Uterus (tissue), 2 donors: ENCODE measurements around the gene ST3GAL2.

ENCODE experiments used
- POLR2A ChIP-seq, 2 donors: fragments of 450-650 bp; IDR thresholded peaks; one replicate each; pipeline ENCODE4 v1.6.1; 2016; ENCODE audit warnings: antibody characterized with exemption in 2 of 2, mild to moderate bottlenecking in 1 of 2, moderate library complexity in 1 of 2
- TF ChIP-seq, protein P1 (sequence below), 4 experiments: fragments of 200-600 bp in 2 of 4; fragments of 450-650 bp in 2 of 4; sonication (generic) in 2 of 4; IDR thresholded peaks; one replicate each; pipeline ENCODE4 v1.5.1; 2016 to 2019; ENCODE audit warnings: antibody characterized with exemption in 4 of 4, mild to moderate bottlenecking in 2 of 4, moderate library complexity in 1 of 4

DNA sequence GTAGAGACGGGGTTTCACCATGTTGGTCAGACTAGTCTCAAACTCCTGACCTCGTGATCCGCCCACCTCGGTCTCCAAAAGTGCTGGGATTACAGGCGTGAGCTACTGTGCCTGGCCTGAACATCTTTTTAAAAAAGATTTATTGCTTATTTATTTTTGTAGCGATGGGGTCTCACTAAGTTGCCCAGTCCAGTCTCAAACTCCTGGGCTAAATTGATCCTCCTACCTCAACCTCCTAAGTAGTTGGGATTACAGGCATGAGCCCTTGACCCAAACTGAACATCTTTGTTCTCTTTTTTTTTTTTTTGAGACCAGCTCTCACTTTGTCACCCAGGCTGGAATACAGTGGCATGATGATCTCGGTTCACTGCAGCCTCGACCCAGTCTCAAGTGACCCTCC lies 64.7 kb downstream of the ST3GAL2 start:
- TF ChIP-seq, protein P1, sequence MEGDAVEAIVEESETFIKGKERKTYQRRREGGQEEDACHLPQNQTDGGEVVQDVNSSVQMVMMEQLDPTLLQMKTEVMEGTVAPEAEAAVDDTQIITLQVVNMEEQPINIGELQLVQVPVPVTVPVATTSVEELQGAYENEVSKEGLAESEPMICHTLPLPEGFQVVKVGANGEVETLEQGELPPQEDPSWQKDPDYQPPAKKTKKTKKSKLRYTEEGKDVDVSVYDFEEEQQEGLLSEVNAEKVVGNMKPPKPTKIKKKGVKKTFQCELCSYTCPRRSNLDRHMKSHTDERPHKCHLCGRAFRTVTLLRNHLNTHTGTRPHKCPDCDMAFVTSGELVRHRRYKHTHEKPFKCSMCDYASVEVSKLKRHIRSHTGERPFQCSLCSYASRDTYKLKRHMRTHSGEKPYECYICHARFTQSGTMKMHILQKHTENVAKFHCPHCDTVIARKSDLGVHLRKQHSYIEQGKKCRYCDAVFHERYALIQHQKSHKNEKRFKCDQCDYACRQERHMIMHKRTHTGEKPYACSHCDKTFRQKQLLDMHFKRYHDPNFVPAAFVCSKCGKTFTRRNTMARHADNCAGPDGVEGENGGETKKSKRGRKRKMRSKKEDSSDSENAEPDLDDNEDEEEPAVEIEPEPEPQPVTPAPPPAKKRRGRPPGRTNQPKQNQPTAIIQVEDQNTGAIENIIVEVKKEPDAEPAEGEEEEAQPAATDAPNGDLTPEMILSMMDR (IDR thresholded peaks at IDR 0.05), result no peak
- TF ChIP-seq POLR2A (IDR thresholded peaks at IDR 0.05), result no peak
